Measurements from ENCODE around the gene ADGRG7.
A peak's percentile ranks its signal among the peaks of the same experiment; 100 is the strongest.
"Not testable (repeated sequence)": the region's sequence is repeated elsewhere in the genome, so short reads cannot be mapped to it uniquely, and the experiment has no call there.

The ADGRG7 gene

GRCh38 chr3:100650651-100651619 is 41.5 kb downstream of the ADGRG7 start:
- DNase-seq: peak; percentile 9

- DNase-seq: no peak
Measured at GRCh38 chr3:100653604-100654294, 44.3 kb downstream of the ADGRG7 start.

GRCh38 chr3:100656945-100657344 is 47.5 kb downstream of the ADGRG7 start:
- no peak for DNase-seq

- not testable (repeated sequence) for DNase-seq
Measured at GRCh38 chr3:100661294-100661693, 51.9 kb downstream of the ADGRG7 start.

- no peak for DNase-seq
Measured at GRCh38 chr3:100662113-100662823, 52.9 kb downstream of the ADGRG7 start.

GRCh38 chr3:100665230-100665629 is 55.8 kb downstream of the ADGRG7 start:
- peak; percentile 36 for DNase-seq

- DNase-seq: not testable (repeated sequence)
Measured at GRCh38 chr3:100666699-100667098, 57.3 kb downstream of the ADGRG7 start.

- DNase-seq: not testable (repeated sequence)
Measured at GRCh38 chr3:100667316-100667715, 57.9 kb downstream of the ADGRG7 start.

GRCh38 chr3:100670995-100671394 is 61.6 kb downstream of the ADGRG7 start:
- not testable (repeated sequence) for DNase-seq

- DNase-seq: no peak
Measured at GRCh38 chr3:100681496-100681895, 72.1 kb downstream of the ADGRG7 start.

GRCh38 chr3:100682056-100682853 is 72.9 kb downstream of the ADGRG7 start:
- no peak for DNase-seq

GRCh38 chr3:100682854-100683760 is 73.7 kb downstream of the ADGRG7 start:
- DNase-seq: no peak

- DNase-seq: no peak
Measured at GRCh38 chr3:100693225-100693624, 83.8 kb downstream of the ADGRG7 start.

GRCh38 chr3:100695696-100696095 is 86.3 kb downstream of the ADGRG7 start:
- DNase-seq: no peak

- DNase-seq: no peak
Measured at GRCh38 chr3:100696161-100696560, 86.8 kb downstream of the ADGRG7 start.

- no peak for DNase-seq
Measured at GRCh38 chr3:100697172-100697571, 87.8 kb downstream of the ADGRG7 start.

- no peak for DNase-seq
Measured at GRCh38 chr3:100697723-100698285, 88.4 kb downstream of the ADGRG7 start.

GRCh38 chr3:100698736-100699135 is 89.3 kb downstream of the ADGRG7 start:
- DNase-seq: no peak

GRCh38 chr3:100700708-100701107 is 91.3 kb downstream of the ADGRG7 start:
- DNase-seq: no peak

- DNase-seq: no peak
Measured at GRCh38 chr3:100702082-100702979, 92.9 kb downstream of the ADGRG7 start.
